HG03135 (cell line): ENCODE results near the gene DNAH2.

Experiments used
- ATAC-seq: cut with Tn5 transposase; IDR thresholded peaks from one replicate; pipeline ENCODE4 v1.9.1; 2021; ENCODE audit warnings: mild to moderate bottlenecking, moderate library complexity; ENCODE audit not compliant: unreplicated experiment

The DNAH2 gene

DNA sequence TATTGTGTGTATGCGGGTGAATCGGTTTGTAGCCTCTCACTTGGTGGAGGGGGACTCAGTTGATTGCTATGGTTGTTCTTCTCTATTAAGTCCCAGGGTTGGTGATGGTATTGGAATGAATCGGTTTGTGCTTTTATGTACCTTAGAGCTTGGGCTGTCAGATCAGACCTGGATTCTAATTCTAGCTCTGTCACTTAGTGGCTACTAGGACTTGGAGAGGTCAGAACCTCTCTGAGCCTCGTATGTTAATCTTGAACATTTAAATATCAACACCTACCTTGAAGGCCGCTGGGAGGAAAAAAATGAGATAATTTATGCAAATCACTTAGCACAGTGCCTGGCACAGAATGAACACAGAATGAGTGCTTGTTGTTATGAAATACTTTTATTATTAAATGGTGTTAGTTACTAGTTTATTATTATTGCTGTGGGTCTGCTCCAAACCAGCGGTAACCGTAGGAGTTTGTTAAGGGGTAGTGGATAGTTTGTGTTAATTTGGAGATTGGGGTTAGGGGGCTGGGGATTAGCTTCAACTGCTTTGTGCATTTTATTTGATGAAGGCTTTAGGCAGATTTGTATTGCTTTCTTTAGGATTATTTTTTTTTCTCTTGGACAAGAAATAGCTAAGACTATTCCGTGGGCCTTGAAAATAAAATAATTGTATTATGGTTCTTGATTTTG is 120.0 kb downstream of the DNAH2 start:
- ATAC-seq: no peak

DNA sequence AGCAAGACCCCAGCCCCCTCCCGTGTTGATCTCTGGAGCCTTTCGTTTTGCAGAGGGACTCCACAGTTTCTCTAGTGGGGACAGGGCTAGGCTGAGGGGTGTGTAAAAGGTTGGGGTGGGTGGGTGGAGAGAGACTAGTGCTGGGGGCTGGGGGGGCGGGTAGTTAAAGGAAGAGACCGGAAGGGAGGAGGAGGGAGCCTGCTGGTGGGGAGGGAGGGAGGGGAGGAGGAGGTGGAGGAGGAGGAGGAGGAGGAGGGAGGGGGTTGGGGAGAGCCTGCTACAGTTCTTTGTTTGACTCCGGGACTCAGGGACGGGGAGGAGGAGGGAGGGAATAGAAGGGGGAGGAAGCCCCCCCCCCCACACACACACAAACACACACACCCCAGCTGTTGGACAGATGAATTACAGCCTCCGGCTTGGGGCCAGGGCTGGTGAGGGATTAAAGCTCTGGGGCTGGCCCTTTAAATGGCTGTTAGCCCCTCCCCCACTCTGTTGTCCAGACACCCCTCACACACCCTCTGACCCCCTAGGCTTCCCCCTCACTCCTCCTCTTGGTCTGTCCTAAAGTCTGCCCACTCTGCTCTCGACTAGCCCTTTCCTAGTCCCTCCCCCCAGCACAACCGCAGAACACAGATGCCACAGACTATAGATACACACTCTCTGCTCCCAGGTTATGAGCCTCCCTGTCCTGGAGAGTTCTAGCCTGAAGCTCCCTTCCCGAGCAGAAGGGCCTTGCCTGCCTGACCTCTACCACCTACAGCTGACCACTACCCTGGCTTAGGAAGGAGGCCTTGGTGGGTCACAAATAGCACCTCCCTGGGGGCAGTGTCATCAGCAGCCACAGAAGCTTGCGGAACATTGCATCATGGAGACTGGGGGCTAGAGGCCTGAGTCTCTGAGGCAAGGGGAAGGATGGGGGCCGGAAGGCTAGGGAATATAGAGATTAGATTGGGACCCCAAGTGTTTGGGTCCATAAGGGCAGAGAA is 120.8 kb downstream of the DNAH2 start:
- no peak for ATAC-seq

DNA sequence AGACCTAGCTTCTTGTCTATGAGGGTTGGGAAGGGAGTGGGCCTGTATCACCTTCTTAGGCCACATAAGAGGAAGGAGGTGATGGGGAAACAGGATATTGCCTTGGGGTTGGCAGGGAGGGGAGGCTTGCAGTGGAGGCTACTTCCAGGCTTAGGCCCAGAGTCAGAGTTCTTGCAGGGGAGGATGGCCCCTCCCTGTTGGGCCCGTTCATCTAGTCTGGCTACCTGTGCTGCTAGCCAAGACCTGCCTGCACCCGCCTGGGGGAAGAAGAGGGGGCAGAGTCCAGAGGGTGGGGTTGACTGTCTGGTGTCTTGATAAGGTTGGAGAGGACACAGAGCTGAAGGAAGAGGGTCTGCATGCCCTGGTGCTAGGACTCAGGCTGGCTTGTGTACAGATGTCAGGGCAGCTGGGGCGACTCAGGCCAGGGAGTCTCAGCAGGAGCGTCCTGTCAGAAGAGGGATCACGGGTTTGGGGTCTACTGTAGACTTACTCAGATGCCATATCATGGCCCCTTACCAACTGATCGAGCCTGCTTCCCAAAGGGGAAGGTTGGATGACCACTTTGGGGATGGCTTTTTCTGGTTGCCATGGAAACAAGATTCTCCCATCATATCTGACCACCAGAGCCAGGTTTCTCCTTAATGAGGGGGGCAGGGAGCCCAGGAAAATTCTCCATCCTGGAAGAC is 121.8 kb downstream of the DNAH2 start:
- no peak for ATAC-seq

DNA sequence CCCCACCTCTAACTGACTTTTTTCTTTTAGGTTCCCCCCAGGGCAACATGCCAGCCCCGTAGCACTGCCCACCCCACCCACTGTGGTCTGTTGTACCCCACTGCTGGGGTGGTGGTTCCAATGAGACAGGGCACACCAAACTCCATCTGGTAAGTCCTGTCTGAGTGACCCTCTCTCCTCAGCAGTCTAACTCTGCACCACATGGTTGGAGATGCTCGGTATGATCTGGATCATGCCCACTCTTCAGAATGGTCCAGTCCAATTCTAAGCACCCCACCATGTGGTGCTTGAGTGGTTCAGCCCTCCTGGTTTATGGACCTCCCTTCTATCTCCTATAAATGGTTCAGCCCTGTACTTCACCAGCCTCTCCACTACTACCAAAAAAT is 122.3 kb downstream of the DNAH2 start:
- ATAC-seq: no peak

DNA sequence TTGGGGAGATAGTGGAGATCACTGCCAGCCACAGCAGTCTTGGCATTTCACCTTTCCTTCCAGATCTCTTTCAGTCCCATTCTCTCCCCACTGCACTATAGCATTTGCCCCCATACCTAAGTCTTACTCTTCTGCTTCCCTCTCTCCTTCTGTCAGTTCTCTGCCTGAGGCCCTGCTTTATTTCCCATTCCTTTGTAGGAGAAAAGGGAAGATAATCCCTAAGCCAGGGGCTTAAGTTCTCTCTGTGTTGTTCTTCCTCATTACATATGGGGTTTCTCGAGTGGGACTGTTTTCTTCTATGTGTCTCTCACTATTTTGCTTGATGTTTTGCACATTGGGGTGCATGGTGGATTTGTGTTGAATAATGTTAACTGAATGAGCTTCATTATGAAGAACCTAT is 122.9 kb downstream of the DNAH2 start:
- no peak for ATAC-seq

DNA sequence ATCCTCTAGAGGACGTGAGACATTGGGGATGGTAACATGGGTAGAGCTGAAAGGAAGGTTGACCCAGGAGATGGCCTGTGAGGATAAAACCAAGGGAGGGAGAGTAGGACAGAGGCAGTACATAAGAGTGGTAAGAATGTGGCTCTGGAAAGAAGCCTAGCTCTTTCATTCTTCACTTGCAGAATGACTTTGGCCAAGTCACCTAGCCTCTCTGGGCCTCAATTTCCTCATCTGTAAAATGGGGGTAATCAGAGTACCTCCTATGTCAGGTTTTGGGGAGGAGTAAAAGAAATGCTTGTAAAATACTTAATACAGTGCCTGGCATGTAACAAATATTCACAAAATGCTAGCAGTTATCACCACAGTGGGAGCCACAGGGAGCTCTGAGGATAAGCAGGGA is 123.3 kb downstream of the DNAH2 start:
- ATAC-seq: no peak

DNA sequence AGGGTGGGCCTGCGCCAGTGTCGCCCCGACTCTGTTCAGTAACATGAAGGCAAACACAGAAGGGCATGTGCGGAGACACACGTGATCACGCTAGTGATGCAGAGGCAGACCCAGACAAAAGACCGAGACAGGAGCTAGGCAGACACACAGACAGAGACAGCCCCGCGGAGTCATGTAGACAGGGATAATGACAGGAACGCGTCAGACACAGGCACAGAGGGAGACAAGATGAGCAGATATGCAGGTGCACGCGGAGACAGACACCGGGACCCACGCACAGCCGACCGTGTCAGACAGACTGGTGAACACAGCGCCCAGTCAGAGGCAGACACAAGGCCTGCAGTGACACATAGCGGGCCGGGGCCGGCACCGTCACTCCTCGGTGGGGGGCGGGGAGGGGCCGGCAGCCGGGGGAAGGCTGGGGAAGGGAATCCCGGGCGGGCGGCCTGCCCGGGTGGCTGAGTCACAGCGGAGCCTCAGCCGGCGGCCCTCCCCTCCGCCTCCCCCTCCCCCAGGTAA is 123.9 kb downstream of the DNAH2 start:
- peak; percentile 5 for ATAC-seq

DNA sequence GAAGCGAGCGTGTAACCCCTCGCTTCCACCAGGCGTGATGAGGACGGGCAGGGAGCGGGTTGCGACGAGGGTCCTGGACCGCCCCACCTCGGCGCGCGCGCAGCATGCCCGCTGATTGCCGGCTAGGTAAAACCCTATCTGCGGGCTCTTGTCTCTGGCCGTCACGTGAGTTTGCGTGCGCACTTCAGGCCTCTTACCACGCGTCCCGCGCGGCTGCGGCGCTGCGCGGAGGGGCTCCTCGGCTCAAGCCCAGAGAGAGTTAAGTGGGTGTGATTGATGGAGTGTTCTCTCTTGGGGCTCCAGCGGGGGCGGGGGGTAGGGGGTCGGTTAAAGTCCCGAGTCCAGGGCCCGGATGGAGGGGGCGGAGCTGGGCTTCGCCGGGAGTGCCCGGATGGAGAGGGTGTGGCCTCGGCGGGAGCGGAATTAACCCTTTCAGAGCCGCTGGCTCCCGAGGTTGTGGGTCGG is 124.4 kb downstream of the DNAH2 start:
- peak; percentile 12 for ATAC-seq

DNA sequence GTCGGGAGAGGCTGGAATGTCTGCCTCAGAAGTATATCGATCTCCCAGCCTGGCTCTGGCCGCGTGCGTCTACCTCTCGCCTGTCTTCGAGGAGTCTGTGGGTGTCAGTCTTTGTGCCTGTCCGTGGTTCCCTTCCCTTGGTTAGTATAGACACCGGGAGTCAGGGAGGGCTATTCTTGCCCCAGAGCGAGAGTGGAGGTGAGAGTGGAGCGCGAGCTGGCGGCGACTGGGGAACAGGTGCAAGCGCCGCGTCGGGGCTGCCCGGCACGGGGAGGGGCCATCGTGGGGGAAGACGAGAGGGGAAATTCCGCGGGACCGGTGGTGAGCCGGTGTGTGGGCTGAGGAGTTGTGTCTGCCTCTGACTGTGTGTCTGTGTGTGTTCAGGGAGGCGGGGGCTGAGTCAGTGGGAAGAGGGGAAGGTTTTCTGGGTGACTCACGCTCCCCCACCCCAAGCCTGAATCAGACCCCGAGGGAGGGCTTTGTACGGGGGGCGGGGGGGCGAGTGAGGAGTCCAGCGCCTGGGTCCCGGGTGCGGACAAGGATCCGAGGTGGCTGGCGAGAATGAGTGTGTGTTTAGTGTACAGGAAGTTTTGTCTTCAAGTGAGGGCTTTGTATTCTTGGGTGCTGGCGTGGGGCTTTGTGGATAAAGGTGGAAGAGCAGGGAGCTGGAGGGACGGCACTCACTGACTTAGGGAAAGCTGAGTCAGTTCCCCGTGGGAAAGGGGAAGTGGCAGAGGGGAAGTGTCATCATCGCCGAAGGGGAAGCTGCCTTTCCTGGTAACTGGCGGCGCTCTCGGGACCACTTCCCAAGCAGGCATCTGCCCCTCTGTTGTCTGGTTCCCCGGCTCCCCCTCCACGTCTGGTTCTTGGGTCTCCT is 125.1 kb downstream of the DNAH2 start:
- peak; percentile 26 for ATAC-seq

DNA sequence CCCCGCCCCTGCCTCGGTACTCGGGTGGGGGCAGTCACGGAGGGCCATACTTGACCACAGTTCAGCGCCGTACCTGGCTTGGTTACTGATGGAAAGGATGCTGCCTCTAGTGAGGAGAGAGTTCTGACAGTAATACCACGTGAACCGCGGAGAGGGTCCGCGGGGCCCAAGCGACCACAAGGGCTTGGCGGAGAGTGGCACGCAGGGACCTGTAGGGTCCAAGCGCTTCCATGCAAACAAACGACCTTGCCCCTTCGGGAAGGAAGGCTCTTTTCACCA is 125.7 kb downstream of the DNAH2 start:
- ATAC-seq: no peak

DNA sequence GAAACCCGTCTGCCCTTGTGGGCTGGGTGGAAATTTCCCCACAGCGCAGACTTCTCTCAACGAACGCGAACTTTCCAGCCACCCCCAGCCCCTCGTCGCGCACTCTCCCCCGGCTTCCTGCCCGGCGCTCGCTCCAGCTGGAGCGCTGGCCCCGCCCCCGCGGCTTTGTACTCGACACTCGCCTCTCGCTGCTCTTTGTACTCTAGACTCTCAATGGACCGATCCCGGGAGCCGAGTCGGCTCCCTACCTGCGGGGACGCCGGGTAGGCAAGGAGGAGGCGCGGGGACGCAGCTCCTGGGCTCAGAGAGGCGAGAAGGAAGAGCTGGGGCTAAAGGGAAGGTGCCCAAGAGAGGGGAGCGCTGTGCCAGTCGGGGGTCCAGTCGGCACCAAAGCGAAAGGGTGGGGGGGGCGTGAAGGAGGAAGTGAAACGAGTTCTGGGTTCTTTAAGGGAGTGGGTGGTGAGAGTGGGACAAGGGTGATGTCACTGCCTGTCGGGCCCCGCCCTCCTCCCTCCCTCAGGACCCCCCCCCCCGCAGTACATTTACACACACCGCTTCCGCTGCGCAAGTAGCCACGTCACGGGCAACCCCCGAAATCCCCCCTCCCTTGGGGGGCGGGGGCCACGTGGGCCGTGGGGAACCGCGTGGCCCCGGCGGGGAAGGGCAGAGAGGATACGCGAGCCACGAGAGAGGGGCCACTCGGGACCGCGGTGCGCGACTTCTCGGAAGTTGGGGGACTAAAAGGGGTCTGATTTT is 126.2 kb downstream of the DNAH2 start:
- ATAC-seq: peak; percentile 31

DNA sequence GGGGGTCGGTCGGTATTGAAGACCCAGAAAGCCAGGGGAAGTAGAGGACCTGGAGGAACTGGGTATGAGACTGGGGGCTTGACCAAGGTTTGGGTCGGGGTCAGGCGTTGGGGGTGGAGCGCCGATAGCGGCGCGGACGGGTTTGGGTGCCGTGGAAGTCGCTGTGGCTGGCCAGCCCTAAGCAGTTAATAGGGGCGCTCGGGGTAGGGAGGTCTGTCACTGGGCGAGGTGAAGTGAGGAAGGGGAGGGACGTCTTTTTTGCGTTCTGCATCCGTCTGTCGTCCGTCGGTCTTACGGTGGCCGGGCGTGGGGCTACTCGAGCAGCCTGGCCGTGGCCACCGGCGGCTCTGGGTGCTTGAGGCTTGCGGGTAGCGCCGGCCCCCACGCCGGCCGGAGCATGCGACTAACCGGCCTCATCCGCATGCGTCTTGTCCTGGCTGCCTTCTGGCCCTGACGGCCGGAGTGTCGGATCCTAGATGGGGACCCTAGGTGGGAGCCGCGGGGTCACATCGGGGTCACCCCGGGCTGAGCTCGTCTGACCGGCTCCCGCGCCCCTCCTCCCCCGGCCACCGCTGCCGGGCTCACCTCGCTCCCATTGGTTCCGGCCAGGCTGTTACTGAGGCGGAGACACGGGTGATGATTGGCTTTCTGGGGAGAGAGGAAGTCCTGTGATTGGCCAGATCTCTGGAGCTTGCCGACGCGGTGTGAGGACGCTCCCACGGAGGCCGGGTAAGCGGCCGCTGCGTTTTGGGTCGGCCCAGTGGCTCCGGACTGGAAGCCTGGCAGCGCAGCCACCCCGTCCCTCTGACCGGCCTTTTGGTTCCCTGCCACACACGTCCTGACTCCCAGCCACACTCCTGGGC is 127.0 kb downstream of the DNAH2 start:
- peak; percentile 42 for ATAC-seq

DNA sequence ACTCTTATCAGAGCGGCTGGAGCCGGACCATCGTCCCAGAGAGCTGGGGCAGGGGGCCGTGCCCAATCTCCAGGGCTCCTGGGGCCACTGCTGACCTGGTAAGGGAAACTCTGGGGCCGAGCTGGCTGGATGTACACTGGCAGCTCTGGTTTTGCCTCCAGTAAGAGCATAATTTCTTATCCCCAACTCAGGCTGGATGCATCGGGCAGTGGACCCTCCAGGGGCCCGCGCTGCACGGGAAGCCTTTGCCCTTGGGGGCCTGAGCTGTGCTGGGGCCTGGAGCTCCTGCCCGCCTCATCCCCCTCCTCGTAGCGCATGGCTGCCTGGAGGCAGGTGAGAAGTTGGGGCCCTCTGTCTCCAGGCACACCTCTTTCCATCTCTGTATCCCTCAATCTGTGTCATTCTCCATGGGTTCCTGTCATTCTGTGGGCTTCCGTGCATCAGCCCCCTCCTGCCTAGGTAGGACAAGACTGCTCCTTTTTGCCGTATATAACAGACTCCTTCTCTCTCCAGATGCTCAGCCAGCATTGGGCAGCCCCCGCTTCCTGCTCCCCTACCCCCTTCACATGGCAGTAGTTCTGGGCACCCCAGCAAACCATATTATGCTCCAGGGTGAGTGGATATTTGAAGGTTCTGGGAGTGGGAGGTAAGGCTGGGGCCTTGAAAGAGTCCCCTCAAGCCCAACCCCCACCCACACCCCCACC is 128.0 kb downstream of the DNAH2 start:
- no peak for ATAC-seq

DNA sequence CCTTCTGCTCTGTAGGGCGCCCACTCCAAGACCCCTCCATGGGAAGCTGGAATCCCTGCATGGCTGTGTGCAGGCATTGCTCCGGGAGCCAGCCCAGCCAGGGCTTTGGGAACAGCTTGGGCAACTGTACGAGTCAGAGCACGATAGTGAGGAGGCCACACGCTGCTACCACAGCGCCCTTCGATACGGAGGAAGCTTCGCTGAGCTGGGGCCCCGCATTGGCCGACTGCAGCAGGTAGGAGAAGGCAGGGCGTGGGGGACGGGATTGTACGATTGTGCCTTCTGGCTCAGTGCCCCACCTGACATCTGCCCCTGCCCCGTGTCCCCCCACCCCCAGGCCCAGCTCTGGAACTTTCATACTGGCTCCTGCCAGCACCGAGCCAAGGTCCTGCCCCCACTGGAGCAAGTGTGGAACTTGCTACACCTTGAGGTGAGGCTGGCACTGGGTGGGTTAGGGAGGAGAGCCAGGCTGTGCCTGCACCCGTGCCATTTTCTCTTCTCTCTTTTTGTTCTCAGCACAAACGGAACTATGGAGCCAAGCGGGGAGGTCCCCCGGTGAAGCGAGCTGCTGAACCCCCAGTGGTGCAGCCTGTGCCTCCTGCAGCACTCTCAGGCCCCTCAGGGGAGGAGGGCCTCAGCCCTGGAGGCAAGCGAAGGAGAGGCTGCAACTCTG is 128.7 kb downstream of the DNAH2 start:
- ATAC-seq: no peak

DNA sequence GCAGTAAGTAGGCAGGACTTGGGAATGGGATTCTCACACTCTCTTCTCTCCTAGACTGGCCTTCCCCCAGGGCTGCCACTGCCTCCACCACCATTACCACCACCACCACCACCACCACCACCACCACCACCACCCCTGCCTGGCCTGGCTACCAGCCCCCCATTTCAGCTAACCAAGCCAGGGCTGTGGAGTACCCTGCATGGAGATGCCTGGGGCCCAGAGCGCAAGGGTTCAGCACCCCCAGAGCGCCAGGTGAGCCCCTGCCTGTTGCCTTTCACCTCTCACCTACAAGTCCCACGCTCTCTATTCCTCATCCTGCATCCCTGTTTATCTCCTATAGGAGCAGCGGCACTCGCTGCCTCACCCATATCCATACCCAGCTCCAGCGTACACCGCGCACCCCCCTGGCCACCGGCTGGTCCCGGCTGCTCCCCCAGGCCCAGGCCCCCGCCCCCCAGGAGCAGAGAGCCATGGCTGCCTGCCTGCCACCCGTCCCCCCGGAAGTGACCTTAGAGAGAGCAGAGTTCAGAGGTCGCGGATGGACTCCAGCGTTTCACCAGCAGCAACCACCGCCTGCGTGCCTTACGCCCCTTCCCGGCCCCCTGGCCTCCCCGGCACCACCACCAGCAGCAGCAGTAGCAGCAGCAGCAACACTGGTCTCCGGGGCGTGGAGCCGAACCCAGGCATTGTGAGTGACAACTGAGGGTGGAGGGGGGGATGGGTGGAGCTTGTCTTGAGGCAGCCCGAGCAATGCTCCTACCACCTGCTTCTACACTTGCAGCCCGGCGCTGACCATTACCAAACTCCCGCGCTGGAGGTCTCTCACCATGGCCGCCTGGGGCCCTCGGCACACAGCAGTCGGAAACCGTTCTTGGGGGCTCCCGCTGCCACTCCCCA is 129.5 kb downstream of the DNAH2 start:
- no peak for ATAC-seq

DNA sequence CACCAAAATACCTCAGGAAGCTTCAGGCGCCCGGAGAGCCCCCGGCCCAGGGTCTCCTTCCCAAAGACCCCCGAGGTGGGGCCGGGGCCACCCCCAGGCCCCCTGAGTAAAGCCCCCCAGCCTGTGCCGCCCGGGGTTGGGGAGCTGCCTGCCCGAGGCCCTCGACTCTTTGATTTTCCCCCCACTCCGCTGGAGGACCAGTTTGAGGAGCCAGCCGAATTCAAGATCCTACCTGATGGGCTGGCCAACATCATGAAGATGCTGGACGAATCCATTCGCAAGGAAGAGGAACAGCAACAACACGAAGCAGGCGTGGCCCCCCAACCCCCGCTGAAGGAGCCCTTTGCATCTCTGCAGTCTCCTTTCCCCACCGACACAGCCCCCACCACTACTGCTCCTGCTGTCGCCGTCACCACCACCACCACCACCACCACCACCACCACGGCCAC is 130.6 kb downstream of the DNAH2 start:
- ATAC-seq: no peak

DNA sequence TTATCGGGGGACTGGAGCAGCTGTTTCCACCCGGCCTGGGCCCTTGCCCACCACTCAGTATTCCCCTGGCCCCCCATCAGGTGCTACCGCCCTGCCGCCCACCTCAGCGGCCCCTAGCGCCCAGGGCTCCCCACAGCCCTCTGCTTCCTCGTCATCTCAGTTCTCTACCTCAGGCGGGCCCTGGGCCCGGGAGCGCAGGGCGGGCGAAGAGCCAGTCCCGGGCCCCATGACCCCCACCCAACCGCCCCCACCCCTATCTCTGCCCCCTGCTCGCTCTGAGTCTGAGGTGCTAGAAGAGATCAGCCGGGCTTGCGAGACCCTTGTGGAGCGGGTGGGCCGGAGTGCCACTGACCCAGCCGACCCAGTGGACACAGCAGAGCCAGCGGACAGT is 131.2 kb downstream of the DNAH2 start:
- no peak for ATAC-seq
